Left lobe of liver (tissue), 2 donors: ENCODE results near the gene PLCXD1. TPM values are rescaled to one million over a fixed set of nuclear protein-coding genes. Genes with fewer than 3 reads are reported as not detected.

Experiments
- ATAC-seq: fragments of 200-7000 bp; cut with Tn5 transposase; one replicate; pipeline ENCODE4 v1.9.1; 2020; ENCODE audit warnings: mild to moderate bottlenecking, moderate library complexity
- DNase-seq: peaks from one replicate; pipeline ENCODE4 v3.0.0-alpha.2; 2020; ENCODE audit warnings: low spot score
- total RNA-seq: library from RNA; stranded (reverse); gene quantifications from one replicate; pipeline ENCODE4 v1.2.1, GENCODE V29; 2021
- donor health status: DM: no; HTN: no; CAD: no; lungs with moderate emphysema.
- donor health status: DM: no; HTN: yes; CAD: no.

Gene PLCXD1
- total RNA-seq, 1 donor from 2014 or later, result 11.4 TPM

GRCh38 chrX:332916-333610 is 51.9 kb downstream of the PLCXD1 start:
- ATAC-seq, result no peak
- no peak for DNase-seq

DNA sequence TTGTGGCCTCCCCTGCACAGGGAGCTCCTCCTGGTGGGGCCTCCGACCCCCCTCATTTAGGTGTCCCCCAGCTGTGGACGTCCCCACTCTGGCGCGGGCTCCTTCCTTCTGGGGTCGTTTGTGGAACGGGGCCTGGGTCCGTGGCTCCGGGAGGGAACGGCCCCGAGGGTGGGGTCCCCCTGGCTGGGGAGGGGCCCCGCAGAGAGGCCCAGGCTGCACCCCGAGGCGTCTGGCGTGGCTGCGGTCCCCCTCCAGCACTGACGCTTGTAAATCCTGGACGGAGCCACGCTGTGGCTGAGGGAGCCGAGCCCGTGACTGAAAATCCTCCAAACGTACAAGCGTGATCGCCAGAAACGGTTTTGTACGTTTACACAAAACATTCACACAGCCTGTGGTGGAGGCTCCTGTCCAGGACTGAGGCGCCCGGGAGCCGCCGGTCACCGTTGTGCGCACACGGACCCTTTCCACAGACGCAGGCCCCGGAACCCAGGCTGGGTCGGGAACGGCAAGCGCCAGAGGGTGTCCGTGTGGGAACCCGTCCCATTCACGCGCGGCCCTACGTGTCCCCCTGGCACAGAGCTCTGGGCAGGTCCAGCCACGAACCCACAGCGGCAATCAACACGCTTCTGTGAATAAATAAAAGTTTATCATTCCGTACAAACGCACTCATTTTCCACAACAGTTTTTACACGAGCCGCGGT is 52.6 kb downstream of the PLCXD1 start:
- ATAC-seq, result no peak

GRCh38 chrX:334331-334891 is 53.2 kb downstream of the PLCXD1 start:
- DNase-seq (no peak), ATAC-seq (no peak)

More for the DNA sequence above, 52.6 kb downstream of the PLCXD1 start:
- no peak for DNase-seq

DNA sequence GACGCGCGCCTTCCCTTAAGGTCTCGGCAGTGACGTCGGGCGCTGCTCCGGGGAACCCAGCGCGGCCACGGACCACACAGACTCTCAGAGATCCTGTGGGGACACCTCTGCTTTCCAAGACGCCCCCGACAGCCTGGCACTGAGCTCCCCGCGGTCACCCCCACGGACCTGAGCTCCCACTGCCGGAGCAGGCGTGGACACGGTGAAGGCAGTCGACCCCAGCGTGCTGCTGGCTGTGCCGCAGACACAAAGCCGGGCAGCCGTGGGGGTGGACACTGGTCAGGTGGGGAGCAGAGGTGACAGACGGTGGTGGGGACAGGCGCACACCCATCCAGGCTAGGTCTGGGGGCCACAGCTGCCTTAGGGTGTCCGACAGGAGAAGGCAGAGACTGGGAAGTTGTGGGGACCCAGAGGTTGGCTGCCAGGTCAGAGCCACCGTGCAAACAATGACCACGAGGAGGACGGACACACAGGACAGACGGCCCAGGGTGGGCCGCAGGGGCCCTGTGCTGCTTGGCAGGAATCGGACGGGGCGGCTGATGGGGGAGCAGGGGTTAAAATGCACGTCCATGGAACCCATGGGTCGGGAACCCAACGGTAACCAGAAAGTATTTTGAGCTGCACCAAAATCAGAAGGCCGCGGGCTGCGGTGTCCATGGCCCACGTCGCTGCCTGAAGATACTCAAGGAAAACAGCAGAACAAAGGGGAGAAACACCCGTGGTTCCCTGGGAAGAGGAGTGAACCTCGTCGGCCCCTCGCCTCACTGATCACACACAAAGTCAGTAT is 54.0 kb downstream of the PLCXD1 start:
- no peak for ATAC-seq
- DNase-seq, result no peak

DNA sequence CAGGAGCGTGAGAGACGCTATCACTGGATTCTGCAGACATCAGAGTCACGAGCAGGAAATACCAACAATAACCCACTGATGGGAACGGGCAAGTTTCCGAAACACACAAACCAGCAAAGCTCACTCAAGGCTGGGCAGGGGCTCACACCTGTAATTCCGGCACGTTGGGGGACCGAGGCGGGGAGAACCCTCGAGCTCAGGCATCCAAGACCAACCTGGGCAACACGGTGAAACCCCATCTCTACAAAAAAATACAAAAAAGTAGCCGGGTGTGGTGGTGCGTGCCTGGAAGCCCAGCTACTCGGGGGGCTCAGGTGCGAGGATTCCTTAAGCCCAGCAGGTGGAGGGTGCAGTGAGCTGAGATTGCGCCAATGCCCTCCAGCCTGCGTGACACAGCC is 54.6 kb downstream of the PLCXD1 start:
- no peak for DNase-seq
- no peak for ATAC-seq

GRCh38 chrX:336227-336626 is 55.0 kb downstream of the PLCXD1 start:
- no peak for DNase-seq
- ATAC-seq, result no peak

- DNase-seq, result no peak
- ATAC-seq, result no peak
Measured at GRCh38 chrX:337331-337831, 56.2 kb downstream of the PLCXD1 start.

DNA sequence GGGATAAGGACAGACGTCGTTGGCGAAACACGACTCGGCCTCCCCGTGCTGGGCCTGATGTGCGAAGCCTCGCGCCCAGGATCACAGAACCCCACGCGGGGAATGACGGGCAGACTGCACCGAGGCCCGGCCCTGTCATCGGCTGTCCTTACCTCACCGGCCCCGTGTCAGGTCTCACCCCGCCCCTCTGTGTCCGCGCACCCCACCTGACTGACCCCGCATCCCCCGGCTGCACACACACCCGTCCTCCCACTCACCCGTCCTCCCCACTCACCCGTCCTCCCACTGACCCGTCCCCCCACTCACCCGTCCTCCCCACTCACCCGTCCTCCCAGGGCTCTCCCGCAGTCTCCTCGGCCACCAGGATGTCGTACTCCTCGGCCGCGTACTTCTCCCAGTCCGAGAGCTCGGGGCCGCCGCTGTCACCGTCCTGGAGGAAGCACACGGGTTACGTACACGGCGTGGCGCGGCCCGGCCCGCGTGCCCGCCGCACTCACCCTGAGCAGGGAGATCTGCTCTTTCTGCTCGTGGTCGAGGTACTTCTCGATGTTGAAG is 57.2 kb downstream of the PLCXD1 start:
- ATAC-seq (no peak), DNase-seq (no peak)

DNA sequence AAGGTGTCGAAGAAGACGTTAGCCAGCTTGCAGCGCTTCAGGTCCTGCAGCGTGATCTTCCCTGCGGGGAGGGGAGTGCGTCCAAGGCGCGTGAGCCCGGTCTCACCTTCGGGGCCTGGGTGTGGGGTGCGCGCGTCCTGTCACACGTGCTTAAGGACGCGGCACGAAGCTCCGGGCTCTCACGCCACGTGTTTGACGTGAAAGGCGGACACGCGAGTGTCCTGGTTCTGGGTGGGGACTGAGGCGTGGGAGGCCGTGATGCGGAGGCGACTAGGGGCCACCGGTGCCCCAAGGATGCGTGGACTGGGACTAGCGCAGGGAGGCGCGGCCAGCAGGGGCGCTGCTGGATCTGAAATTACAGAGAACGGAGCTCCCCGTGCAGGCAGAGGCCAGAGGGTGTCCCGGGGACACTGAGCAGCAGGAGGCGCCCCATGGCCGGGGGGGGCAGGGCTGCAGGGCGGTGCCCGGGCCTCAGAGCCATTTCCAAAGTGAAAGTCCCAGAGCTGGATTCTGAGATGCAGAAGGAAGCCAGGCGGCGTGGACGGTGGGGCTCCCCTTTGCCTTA is 57.7 kb downstream of the PLCXD1 start:
- DNase-seq, result no peak
- ATAC-seq, result no peak

DNA sequence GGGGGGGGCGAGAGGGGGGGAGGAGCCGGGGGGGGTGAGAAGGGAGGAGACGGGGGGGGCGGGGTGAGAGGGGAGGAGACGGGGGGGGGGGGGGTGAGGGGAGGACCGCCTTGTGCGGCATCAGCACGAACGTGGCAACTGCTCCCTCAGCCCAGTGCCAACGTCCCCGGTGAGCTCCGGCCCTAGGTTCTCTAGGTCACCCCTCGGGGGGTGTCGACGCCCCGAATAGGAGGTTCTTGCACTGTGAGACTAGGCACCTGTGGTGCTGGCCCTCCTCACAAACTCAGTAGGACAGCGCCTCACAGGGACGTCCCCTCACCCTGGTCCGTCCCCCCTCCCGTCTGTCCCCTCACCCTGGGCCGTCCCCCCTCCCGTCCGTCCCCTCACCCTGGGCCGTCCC is 58.9 kb downstream of the PLCXD1 start:
- no peak for ATAC-seq
- no peak for DNase-seq

DNA sequence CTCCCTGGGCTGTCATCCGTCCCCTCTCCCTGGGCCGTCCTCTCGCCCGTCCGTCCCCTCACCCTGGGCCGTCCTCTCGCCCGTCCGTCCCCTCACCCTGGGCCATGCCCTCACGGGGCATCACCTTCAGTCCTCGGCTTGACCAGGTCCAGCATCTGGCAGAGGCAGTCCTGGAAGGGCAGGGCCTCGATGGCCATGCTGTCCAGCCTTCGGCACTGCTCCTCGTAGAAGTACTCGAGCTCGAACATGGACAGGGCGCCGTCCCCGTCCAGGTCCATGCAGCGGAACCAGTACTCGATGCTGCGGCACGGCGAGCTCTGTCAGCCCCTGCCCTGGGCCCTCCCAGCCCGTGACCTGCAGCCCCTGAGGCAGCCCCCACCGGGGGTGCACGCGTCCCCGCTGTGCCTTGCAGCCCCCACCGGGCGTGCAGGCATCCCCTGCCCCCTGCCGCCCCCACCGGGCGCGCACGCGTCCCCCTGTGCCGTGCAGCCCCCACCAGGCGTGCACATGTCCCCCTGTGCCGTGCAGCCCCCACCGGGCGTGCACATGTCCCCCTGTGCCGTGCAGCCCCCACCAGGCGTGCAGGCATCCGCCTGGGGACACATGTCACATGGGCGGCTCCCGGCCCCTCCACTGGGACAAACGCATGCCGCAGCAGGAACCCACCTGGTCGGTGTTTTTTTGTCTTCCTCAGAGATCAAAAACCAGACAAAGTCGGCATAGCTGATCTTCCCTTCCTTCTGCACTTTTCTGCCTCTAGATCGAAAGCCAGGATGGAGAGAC is 59.7 kb downstream of the PLCXD1 start:
- ATAC-seq, result no peak
- DNase-seq, result no peak

GRCh38 chrX:341541-342101 is 60.4 kb downstream of the PLCXD1 start:
- ATAC-seq (no peak), DNase-seq (no peak)

DNA sequence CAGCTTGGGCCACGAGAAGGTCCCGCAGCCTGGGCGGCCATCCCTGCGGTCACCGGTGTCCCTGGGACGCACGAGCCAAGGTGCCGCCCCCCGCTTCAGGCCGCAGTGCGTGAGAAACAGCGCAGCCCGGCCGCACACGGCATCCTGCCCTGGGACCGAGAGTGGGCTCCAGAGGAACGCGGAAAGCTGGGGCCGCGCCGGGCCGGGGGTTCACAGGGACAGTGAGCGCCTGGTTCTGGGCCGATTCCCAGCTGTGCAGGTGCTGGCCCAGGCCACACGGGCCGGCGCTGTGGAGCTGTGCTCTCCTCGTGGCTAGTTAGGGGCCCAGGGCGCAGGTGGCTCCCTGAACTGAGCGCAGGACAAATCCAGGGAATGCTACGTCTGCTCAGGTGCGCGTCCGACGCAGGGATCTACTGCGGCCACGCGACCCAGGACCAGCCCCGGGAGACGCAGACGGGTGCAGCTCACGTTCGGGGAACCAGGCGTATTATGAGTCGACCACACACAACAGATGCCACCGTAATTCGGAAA is 63.3 kb downstream of the PLCXD1 start:
- no peak for DNase-seq
- no peak for ATAC-seq

DNA sequence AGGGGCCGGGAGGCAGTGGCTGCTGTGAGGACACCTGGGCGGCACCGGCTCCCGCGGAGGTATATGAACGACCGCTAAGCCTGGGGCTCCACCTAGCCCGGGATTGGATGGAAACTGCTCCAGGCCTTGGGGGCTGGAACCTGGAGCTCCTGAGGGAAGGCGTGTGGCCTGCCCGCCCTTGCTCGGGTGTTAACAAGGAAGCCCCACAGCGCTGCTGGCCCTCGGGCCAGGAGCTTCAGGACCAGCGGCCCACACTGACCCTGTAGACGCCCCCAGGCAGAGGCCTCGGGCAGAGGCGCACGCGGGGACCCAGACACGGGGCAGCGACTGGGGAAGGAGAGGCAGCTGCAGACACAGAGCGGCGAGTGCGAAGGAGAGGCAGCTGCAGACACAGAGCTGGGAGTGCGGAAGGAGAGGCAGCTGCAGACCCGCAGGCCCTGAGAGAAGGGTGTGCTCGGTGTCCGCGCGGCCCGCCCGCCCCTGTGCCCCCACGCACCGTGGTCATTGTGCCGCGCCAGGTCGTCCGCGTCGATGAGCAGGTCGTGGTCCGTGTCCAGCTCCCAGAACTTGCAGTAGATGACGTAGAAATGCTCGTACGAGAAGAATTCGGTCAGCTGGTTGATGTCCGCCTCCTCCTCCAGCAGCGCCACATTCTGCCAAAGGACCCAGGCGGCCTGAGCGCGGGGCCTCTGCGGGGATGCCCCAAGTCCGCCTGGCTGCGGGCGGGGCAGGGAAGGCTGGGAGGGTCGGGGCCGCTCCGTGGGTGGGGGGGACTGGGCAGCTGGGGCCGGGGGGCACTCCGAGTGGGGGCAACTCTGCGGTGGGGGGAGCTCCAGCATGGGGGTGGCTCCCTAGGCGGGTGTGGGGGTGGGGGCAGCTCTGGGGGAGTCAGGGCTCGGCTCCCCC is 64.1 kb downstream of the PLCXD1 start:
- no peak for DNase-seq
- ATAC-seq, result no peak

DNA sequence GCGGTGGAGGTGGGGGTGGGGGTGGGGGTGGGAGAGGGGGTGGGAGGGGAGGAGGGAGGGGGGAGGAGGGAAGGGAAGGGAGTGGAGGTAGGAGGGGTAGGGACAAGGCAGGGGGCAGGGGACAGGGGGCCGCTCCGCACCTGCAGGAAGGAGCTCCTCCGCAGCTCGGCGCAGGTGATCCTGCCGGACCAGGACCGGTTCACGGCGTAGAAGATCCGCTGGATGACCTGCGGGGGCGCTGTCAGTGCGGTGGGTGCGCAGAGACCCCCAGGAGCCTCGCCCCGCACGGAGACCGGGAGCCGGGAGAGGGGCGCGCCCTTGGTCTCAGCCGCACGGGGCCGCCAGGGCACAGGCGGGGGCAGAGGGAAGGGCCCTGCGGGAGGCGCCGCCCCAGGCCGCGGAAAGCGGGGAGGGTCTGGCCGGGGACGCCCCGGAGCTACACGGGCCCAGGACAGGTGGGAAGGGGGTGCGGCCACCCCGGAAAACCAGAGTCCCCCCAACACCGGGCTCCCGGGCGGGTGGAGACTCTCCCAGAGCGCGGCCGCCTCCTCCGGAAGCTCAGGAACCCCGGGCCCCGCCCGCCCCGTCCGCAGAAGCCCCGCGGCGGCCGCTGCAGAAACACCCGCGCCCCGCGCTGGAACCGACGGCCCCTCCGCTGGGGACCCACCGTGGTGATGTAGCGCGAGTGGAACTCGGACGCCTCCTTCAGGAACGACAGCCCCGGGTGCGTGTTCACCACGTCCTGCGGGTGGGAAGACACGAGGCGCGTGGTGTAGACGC is 65.0 kb downstream of the PLCXD1 start:
- no peak for ATAC-seq

GRCh38 chrX:347351-348117 is 66.4 kb downstream of the PLCXD1 start:
- ATAC-seq, result no peak
- DNase-seq, result no peak

More for the DNA sequence above, 65.0 kb downstream of the PLCXD1 start:
- no peak for DNase-seq
